HG03159 (cell line): ENCODE results near the gene CABP2.
"Not testable (repeated sequence)": the region's sequence is repeated elsewhere in the genome, so short reads cannot be mapped to it uniquely, and the experiment has no call there.

Experiments used
- ATAC-seq: cut with Tn5 transposase; IDR thresholded peaks from one replicate; pipeline ENCODE4 v1.9.1; 2021; ENCODE audit warnings: mild to moderate bottlenecking, moderate library complexity; ENCODE audit not compliant: unreplicated experiment

Gene CABP2

GRCh38 chr11:67539550-67539949 is 16.3 kb upstream of the CABP2 start:
- no peak for ATAC-seq

DNA sequence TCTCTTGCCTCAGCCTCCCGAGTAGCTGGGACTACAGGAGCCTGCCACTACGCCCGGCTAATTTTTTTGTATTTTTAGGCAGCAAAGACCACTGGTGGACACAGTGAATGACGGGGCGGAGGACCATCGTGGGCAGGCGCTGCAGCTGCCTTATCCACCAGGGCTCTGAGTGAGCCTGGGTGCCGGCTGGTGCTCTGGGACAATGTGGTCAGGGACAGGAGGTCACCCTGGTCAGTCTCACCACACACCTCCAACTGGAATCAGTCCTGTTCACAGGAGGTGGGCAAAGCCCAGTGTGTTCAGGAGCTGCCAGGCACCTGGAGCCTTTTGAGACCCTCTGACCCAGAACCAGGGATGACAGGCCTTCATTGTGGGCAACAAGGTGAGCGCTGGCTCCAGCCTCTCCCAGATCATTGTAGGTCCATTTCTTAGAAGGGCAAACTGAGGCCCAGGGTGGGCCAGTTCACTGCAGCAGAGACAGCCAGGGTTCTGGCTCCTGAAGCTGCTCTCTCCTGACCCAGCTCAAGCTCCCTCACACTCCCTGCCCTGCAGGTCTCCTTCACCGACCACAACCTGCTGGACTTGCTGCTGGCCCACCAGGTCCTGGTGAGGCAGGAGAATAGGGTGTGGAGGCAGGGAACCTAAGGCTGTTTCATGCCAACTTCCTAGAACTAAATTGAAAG is 15.7 kb upstream of the CABP2 start:
- ATAC-seq: no peak

GRCh38 chr11:67538306-67538705 is 15.1 kb upstream of the CABP2 start:
- no peak for ATAC-seq

GRCh38 chr11:67535561-67535960 is 12.3 kb upstream of the CABP2 start:
- no peak for ATAC-seq

DNA sequence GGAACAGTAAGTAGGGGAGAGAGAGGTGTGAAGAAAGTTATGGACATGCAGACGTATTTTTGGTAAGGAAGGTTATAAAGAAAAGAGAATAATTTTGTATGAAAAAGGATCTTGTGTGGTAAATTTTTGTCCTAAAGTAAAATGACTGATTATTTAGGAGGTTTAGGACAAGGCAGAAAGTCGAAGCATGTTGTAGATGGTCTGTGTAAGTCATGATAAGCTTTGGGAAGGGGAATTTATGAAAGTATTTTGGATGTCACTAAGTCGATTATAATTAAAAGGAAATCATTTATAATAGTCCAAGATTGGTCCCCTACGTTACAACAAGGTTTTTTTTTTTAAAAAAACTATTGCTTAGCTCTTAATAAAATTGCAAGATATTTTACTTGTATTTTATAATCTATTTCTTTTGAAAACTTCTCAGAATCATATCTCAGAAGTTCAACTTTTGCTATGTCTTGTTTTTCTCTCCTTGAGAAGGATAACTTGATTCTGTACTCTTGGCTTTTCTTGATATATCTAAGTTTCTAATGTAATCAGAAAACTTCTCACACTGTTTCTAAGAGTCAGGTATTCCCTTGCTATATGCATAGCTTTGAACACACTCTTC is 10.9 kb upstream of the CABP2 start:
- no peak for ATAC-seq

DNA sequence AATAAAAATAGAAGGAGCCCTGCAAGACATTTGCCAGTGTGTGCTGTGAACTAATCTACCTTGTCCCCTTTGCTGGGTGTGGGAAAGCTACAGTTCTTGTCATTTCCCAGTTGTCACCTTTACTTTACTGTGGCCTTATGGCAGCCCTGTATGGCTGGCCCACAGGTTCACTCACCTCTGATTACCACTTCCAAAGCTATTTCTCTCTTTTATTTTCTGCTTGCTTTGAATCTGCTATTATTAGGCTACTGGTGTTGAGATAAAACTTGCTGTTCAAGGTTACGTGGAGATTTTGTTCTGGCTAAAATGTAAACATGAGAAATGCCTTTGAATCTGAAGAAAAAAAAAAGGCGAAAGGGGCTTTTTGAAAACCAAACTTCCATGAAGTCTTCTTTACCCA is 9.6 kb upstream of the CABP2 start:
- ATAC-seq: no peak

GRCh38 chr11:67530282-67530592 is 7.0 kb upstream of the CABP2 start:
- ATAC-seq: no peak

GRCh38 chr11:67528376-67528775 is 5.1 kb upstream of the CABP2 start:
- ATAC-seq: no peak

DNA sequence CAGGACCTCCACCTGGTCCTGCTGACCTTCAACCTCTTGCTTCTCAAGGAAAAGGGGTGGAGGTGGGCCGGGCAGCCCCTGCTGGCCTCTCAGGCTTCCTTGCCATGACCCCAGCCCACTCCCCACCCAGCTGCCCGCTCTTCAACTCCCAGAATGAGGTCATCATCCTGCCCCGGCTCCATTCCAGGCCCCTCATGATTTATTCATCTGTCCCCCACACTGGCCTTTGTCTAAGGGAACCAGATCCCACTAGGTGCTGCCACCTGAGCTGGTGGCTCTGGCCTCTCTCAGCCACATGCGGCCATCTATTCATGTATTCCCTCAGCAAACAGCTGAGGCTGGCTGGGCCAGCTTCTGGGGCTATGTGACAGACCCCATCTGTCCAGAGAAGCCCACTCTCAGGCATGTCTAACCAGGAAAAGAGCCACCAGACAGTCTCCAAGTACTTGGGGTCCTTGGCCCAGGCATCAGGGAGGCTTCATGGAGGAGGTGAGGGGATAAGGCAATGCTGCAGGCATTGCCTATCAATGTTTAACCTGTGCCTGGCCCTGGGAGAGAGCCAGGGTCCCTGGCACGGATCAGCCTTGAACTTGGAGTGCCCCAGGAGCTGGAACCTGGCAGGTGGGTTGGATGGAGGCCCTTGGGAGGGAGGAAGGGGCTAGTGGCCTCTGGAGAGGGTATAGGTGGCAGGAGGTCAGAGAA is 2.2 kb upstream of the CABP2 start:
- no peak for ATAC-seq

DNA sequence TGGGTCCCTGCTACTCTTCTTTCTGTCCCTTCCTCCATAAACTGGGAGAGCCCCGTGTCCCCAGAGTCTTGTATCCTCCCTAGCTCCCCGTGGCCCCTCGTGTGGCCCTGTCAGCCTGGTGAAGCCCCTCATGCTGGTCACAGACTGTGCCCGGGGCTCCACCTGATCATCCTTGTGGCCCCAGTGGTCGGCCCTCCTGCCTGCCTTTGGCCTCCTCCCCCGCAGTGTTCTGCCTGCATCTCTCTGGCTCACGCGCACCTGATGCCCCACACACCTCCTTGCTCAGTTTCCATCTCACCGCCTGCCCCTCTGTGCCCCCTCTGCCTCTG is 1.2 kb upstream of the CABP2 start:
- no peak for ATAC-seq

GRCh38 chr11:67523556-67524479 is 572 bp upstream of the CABP2 start:
- ATAC-seq: no peak

- no peak for ATAC-seq
Measured at GRCh38 chr11:67522338-67522737, 908 bp downstream of the CABP2 start.

DNA sequence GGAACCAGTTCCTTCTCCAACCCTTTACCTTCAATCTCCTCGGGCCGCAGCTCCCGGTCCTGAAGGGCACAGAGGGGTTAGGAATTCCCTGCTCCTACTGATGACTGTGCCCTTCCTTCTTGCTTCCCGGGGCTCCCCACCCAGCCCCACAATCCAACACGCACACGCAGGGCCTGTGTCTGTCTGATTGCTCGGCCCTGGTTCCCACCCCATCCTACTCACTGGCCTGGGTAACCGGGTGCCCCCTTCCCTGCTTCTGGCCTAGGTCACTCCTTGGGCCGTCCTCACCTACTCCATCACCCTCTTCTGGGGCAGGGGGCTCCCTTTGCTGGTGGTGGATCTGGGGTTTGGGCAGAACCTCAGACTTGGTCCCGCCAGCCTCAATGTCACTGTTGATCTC is 1.3 kb downstream of the CABP2 start:
- ATAC-seq: no peak

- no peak for ATAC-seq
Measured at GRCh38 chr11:67520856-67521824, 2.1 kb downstream of the CABP2 start.

GRCh38 chr11:67519726-67520125 is 3.5 kb downstream of the CABP2 start:
- ATAC-seq: no peak

GRCh38 chr11:67517784-67518552 is 5.3 kb downstream of the CABP2 start:
- ATAC-seq: no peak

GRCh38 chr11:67516806-67517205 is 6.4 kb downstream of the CABP2 start:
- no peak for ATAC-seq

GRCh38 chr11:67514116-67514515 is 9.1 kb downstream of the CABP2 start:
- no peak for ATAC-seq

GRCh38 chr11:67511558-67511957 is 11.7 kb downstream of the CABP2 start:
- not testable (repeated sequence) for ATAC-seq

DNA sequence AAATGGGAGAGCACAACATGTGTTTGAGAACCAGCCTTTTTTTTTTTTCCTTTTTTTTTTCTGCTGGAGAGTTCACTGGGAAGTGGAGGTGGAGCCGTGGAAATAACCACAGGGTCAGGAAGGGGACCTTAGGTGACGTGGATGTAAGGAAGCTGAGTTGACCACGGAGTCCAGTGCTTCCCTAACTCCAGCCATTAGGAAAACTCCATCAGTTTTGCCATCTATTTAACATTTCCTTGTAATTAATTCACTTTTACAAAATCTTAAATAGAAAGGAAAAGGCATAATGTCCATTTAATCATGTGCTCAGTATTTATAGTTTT is 13.3 kb downstream of the CABP2 start:
- no peak for ATAC-seq
